Measurements from ENCODE around the gene IGSF22.

IGSF22 gene

DNA sequence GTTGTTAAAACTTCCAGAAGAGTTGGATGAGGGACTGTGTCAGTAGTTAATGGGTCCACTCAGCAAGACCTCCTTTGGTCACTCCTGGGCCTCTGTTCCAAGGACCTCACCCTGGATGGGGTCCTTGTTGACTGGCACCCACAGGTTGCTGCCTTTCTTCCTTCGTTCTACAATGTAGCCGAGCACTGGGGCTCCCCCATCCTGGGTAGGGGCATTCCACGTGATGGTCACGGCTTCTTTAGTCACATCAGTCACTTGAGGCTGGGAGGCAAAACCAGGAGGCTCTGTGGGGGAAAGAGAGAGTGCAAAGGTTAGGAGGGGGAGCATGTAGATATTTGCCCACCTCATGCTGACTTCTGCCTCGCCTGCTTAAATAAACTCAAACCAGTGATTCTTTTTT lies 15.4 kb downstream of the IGSF22 start:
- H3K4me3 ChIP-seq (replicated peaks in 1 of 2; ENCODE audit: low read depth in 2 of 2, low read length in 2 of 2): no peak overlapping the region
- TF ChIP-seq, protein P1, sequence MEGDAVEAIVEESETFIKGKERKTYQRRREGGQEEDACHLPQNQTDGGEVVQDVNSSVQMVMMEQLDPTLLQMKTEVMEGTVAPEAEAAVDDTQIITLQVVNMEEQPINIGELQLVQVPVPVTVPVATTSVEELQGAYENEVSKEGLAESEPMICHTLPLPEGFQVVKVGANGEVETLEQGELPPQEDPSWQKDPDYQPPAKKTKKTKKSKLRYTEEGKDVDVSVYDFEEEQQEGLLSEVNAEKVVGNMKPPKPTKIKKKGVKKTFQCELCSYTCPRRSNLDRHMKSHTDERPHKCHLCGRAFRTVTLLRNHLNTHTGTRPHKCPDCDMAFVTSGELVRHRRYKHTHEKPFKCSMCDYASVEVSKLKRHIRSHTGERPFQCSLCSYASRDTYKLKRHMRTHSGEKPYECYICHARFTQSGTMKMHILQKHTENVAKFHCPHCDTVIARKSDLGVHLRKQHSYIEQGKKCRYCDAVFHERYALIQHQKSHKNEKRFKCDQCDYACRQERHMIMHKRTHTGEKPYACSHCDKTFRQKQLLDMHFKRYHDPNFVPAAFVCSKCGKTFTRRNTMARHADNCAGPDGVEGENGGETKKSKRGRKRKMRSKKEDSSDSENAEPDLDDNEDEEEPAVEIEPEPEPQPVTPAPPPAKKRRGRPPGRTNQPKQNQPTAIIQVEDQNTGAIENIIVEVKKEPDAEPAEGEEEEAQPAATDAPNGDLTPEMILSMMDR (IDR thresholded peaks at IDR 0.05; ENCODE audit: low read depth, low read length): no peak
- no peak for DNase-seq (ENCODE audit: low read depth in 2 of 2)

DNA sequence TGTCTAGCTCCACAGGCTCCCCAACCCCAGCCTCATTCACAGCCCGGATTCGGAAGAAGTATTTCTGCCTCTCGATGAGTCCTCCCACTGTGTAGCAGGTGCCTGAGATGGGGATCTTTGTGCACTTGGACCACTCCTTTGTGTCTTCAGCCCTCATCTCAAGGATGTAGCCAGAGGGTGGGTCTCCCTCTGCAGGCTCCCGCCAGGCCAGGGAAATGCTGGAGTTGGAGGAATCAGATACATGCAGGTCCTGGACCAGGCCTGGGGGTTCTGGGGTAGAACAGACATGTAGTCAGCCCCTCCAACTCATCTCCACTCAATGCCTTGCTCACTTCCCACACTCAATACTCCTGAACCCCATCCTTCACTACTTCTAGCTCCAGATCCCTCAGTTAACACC lies 16.6 kb downstream of the IGSF22 start:
- TF ChIP-seq, protein P1 (IDR thresholded peaks at IDR 0.05; ENCODE audit: low read depth, low read length): no peak
- no peak overlapping the region for H3K4me3 ChIP-seq (replicated peaks in 1 of 2; ENCODE audit: low read depth in 2 of 2, low read length in 2 of 2)
- no peak for DNase-seq (ENCODE audit: low read depth in 2 of 2)

DNA sequence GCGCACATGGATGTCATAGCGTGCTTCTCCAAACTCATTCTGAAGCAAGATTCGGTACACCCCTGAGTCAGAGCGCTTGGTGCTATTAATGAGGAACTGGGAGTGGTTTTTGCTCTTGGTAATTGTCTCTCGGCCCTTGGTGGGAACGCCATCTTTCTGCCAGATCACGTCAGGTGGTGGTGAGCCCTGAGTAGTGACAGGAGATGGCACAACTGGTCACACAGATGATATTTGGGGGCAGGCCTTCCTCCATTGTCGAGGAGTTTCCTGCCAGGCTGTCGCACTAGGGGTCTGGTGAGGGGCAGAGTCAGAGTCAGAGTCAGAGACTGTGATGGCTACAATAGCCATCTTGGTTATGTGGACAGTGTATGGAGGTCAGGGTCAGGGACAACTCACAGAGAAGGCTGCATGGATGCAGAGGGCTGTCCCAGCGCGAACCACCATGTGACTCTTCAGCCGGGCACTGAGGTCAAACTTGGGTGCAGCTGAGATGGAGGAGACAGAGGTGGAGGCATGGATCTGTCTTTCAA lies 18.1 kb downstream of the IGSF22 start:
- H3K4me3 ChIP-seq (replicated peaks in 1 of 2; ENCODE audit: low read depth in 2 of 2, low read length in 2 of 2): no peak overlapping the region
- TF ChIP-seq, protein P1 (IDR thresholded peaks at IDR 0.05; ENCODE audit: low read depth, low read length): no peak
- no peak for DNase-seq (ENCODE audit: low read depth in 2 of 2)

DNA sequence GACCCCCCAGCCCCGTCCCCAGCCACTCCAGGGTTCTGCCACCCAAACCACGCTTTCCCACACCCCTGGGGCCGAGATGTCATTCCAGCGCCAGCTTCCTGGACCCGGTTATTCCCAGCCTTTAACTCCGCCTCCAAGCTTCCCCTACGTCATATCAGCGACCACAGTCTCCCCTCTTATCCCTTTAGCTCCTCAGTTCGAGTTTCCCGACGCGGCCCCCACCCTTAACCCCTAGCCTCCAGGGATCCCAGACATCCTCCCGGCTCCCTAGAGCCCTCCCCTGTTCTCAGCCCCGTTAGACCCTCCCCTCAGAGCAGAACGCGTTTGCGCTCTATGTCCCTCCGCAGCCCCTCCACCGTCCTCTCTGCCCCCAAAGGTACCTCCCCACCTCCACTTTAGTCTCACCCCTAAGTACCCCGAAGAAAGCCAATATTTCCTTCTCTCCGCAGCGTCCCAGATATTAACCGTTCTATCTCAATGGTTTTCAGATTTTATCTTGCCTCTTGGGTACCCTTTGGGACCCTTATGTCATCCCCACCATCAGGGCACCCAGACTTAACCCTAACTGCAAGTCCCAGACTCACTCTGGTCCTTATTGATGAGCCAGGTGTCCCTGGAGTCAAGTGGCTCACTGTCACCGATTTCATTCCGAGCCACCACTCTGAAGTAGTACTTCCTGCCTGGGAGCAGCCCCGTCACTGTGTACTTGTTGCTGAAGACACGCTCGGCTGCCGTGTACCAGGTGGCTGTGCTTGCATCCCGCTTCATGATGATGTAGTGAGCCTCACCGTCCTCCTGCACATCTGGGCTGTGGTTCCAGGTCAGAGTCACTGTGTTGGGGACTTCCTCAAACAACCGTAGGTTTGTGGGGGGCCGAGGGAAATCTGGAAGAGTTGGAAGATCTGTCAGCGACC lies 19.4 kb downstream of the IGSF22 start:
- TF ChIP-seq, protein P1 (IDR thresholded peaks at IDR 0.05; ENCODE audit: low read depth, low read length): no peak
- peak in 1 of 2 donors; percentile 26 for DNase-seq (ENCODE audit: low read depth in 2 of 2)
- H3K4me3 ChIP-seq (replicated peaks in 1 of 2; ENCODE audit: low read depth in 2 of 2, low read length in 2 of 2): peak overlapping the region; percentile 35

DNA sequence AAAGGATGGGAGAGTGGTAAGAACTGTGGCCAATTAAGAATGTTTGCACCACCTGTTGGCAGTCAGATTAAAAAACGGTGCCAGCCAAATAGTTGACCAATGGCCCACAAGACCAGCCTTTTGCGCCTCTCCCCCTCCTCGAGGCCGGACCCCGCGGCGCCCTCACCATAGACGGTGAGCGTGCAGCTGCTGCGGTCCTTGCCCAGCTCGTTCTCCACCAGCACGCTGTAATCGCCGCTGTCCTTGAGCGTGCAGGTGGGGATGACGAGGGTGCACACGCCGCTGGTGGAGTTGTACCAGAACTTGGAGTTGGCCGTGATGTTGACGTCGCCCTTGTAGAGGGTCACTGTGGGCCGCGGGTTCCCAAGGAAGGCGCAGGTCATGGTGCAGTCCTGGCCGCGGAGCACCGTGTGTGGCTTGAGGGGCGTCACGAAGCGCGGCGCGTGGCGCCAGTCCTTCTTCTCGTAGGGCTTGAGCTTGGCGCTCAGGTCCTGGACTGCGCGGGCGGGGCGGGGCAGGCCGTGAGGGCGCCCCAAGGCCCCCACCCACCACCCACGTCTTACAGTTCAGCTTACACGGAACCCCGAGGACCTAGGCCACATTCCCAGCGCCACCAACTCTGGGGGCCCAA lies 20.2 kb downstream of the IGSF22 start:
- no peak for DNase-seq (ENCODE audit: low read depth in 2 of 2)
- TF ChIP-seq, protein P1 (IDR thresholded peaks at IDR 0.05; ENCODE audit: low read depth, low read length): no peak
- H3K4me3 ChIP-seq (replicated peaks in 1 of 2; ENCODE audit: low read depth in 2 of 2, low read length in 2 of 2): peak overlapping the region; percentile 23 to 24

DNA sequence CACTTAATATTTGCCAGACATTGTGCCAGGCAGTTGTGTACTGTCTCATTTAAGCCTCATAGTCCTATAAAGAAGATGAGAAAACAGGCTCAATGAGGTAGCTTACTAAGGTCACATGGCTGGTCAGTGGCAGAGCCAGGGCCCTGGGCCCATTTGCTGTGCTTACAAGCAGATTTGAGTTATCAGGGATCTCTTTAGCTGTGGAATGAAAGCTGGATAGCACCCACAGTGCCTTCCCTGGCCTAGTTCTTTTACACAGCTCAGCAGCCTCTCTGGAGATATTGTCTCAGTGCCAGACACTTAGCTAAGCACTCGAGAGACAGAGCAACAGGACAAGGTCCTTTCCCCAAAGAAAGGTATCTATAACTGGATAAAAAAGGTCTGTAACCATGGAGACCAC lies 21.3 kb downstream of the IGSF22 start:
- DNase-seq (ENCODE audit: low read depth in 2 of 2): no peak
- TF ChIP-seq, protein P1 (IDR thresholded peaks at IDR 0.05; ENCODE audit: low read depth, low read length): no peak
- H3K4me3 ChIP-seq (replicated peaks in 1 of 2; ENCODE audit: low read depth in 2 of 2, low read length in 2 of 2): no peak overlapping the region

All from cardiac fibroblast (primary cell).